ENCODE results near the gene WTIP. TPM values are rescaled to one million over a fixed set of nuclear protein-coding genes. Genes with fewer than 3 reads are reported as not detected.
A peak's percentile ranks its signal among the peaks of the same experiment; 100 is the strongest.
"Not testable (repeated sequence)": the region's sequence is repeated elsewhere in the genome, so short reads cannot be mapped to it uniquely, and the experiment has no call there.

Gene WTIP
- 33.0 and 40.7 TPM in 2 replicates for total RNA-seq

- peak; percentile 73 for DNase-seq (ENCODE audit: low read depth, low spot score)
Measured at GRCh38 chr19:34480971-34481841, at the start of gene WTIP. TSS of gene WTIP (plus strand) at chr19:34481758. CDS start at chr19:34481975, 217 bp downstream.

GRCh38 chr19:34432797-34433196 is 48.8 kb upstream of the WTIP start:
- DNase-seq (ENCODE audit: low read depth, low spot score), result no peak

DNA sequence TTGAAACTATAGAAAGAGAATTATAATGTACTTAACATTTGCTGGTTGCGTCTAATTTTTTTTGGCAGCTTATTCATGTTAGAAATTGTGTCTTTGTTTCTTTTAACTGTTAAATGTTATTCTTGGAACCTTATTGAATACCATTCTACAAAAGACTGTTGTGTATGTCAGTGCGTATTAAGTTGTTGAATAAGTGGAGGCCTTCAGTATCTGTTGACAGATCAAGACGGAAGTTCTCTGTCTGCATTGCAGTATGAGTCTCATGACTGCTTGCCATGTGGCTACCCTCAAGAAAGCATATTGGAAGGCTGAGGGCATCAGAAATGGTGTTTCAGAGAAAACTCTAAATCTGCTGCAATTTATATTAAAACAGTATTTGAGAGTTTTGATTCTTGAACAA is 44.8 kb upstream of the WTIP start:
- DNase-seq (ENCODE audit: low read depth, low spot score), result peak; percentile 71

GRCh38 chr19:34448191-34448590 is 33.4 kb upstream of the WTIP start:
- no peak for DNase-seq (ENCODE audit: low read depth, low spot score)

DNA sequence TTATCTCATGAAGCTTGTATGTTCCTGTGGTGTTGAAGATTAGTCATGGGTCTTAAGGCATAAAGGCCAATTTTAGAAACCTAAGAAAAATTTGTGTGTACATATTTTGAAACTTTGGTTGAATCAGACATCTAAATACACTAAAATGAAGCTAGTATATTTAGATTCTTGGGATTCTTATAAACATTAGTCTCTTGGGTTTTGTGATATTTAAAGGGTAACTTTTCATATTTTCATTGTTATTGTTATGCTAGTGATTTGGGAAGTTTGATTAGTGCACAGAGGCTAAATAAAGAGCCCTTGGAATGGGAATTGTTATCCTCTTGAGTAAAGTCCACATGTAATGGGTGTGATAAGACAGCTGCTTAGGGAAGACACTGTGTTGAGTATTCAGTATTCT is 28.8 kb upstream of the WTIP start:
- no peak for DNase-seq (ENCODE audit: low read depth, low spot score)

DNA sequence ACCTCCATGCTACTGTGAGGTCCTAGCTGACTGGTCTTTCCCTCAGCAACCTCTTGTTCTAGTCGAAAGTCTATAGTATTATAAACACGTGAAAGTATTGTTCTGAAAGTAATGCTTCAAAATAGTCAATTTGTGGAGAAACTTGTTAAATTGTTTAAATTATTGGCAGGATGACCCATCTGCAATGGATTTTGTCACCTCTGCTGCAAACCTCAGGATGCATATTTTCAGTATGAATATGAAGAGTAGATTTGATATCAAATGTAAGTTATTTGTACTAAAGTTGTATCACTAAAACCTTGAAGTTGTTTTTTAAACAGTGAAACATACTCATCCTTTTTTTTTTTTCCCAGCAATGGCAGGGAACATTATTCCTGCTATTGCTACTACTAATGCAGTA is 27.5 kb upstream of the WTIP start:
- DNase-seq (ENCODE audit: low read depth, low spot score), result no peak

GRCh38 chr19:34454685-34455084 is 26.9 kb upstream of the WTIP start:
- DNase-seq (ENCODE audit: low read depth, low spot score), result no peak

DNA sequence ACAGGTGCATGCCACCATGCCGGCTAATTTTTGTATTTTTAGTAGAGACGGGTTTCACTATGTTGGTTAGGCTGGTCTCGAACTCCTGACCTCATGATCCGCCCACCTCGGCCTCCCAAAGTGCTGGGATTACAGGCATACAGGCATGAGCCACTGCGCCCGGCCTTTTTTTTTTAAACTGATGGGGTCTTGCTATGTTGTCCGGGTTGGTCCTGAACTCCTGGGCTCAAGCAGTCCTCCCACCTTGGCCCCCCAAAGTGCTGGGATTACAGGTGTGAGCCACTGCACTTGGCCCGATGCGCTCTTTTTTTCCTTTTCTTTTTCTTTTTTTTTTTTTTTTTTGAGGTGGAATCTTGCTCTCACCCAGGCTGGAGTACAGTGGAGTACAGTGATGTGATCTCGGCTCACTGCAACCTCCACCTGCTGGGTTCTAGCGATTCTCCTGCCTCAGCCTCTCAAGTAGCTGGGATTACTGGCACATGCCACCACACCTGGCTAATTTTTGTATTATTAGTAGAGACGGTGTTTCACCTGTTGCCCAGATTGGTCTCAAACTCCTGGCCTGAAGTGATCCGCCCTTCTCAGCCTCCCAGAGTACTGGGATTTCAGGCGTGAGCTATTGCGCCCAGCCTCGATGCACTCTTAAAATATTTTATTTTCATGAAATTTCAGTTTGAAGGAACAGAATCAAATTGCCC is 25.6 kb upstream of the WTIP start:
- DNase-seq (ENCODE audit: low read depth, low spot score), result not testable (repeated sequence)

DNA sequence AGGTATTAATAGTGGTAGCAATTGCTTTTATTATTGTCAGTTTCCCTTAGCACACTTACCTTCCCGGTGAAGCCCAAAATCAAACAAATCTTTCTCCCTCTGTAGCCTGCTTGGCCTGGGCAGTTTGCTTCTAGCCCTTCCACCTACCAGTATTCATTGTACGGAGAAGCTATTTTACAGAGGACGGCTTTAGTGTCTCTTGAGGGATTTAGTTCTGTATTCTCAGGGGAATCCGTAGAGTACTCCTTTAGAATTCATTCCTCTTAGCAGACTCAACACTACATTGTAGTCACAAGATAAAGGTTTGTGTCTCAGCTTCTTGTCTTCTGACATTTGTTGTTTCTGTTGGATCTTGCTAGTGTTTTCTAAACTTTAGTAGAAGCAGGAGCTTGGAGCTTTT is 24.1 kb upstream of the WTIP start:
- no peak for DNase-seq (ENCODE audit: low read depth, low spot score)

- no peak for DNase-seq (ENCODE audit: low read depth, low spot score)
Measured at GRCh38 chr19:34458677-34459076, 22.9 kb upstream of the WTIP start.

- no peak for DNase-seq (ENCODE audit: low read depth, low spot score)
Measured at GRCh38 chr19:34459614-34460013, 21.9 kb upstream of the WTIP start.

- no peak for DNase-seq (ENCODE audit: low read depth, low spot score)
Measured at GRCh38 chr19:34461375-34462100, 20.0 kb upstream of the WTIP start.

DNA sequence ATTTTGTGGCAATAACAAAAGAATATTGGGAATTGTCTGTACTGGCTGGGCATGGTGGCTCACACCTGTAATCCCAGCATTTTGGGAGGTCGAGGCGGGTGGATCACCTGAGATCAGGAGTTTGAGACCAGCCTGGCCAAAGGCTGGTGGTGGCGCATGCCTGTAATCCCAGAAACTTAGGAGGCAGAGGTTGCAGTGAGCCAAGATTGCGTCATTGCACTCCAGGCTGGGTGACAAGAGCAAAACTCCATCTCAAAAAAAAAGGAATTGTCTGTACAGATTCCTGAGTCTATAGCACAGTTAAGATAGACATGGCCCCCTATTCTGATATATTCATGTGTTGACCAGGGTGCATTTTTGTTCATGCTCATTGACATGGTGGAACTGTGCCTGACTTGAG is 16.8 kb upstream of the WTIP start:
- DNase-seq (ENCODE audit: low read depth, low spot score), result not testable (repeated sequence)

- DNase-seq (ENCODE audit: low read depth, low spot score), result peak; percentile 22
Measured at GRCh38 chr19:34468409-34468808, 13.1 kb upstream of the WTIP start.

DNA sequence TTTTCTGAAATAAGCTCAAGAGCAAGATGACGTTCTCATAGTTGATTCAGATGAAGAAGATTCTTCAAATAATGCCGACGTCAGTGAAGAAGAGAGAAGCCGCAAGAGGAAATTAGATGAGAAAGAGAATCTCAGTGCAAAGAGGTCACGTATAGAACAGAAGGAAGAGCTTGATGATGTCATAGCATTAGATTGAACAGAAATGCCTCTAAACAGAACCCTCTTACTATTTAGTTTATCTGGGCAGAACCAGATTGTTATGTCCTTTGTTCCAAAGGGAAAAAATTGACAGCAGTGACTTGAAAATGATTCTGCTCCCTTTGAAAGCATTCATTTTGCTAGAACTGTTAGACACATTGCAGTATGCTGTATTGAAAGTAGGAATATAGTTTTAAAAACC is 12.5 kb upstream of the WTIP start:
- DNase-seq (ENCODE audit: low read depth, low spot score), result not testable (repeated sequence)

GRCh38 chr19:34471906-34472700 is 9.5 kb upstream of the WTIP start:
- no peak for DNase-seq (ENCODE audit: low read depth, low spot score)

GRCh38 chr19:34474233-34474989 is 7.1 kb upstream of the WTIP start:
- no peak for DNase-seq (ENCODE audit: low read depth, low spot score)

DNA sequence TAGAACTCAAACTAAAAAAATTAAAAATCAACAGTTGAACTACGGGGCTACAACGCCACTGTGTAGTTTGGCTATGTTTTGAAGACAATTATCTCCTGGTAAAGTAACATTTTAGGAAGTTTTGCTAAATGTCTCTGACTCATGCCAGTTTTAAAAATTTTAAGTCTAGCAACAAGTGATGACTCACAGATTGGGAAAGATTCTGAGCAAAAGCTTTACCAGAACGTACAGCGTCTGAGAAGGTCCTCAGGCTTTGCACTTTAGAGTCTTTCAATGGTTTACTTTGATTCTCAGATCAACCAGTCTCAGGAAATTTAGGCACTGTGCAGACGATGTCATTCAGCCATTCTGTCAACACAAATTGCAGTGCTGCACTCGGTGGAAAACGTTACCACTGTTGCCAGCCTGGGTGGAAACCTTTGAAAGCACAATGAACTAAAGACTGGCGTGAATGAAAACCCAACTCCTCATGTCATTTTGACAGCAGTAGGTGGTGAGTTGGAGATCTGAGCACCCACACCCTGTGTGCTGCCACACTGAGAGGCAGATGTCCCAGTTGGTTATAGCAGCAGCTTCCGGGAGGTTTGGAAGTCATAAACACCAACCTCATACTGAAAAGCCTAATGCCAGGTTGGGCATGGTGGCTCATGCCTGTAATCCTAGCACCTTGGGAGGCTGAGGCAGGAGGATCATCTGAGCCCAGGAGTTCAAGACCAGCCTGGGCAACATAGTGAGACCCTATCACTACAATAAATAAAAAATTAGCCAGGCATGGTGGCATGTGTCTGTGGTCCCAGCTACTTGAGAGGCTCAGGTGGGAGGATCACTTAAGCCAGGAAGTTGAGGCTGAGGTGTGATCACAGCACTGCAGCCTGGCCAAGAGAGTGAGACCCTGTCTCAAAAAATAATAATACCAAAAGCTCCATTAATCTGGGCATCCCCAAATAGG is 6.3 kb upstream of the WTIP start:
- no peak for DNase-seq (ENCODE audit: low read depth, low spot score)

DNA sequence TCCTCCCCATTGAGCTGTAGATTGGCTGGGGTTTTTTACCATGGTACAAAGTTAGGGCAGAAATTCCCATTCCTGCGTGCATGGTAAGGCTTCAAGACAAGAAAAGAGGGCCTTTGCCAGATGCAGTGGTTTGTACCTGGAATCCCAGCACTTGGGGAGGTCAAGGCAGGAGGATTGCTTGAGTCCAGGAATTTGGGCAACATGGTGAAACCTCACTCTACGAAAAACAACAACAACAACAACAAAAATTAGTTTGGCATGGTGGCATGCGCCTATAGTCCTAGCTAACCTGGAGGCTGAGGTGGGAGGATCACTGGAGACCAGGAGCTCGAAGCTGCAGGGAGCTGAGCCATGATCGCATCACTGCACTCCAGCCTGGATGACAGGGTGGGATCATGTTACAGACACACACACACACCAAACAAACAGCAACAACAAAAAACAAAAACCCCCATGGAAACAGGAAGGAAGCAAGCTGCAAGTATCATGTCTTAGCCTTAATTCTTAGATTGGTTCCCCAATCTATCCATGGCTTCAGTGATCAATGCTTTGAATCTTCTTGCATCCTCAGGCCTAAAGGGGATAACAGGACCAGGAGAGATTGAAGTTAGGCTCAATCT is 5.5 kb upstream of the WTIP start:
- no peak for DNase-seq (ENCODE audit: low read depth, low spot score)

Data from pulmonary artery endothelial cell (primary cell).